ENCODE data around the gene PDE1A. TPM values are rescaled to one million over a fixed set of nuclear protein-coding genes. Genes with fewer than 3 reads are reported as not detected.

The PDE1A gene
- total RNA-seq, 1 donor = 42.0 TPM

DNA sequence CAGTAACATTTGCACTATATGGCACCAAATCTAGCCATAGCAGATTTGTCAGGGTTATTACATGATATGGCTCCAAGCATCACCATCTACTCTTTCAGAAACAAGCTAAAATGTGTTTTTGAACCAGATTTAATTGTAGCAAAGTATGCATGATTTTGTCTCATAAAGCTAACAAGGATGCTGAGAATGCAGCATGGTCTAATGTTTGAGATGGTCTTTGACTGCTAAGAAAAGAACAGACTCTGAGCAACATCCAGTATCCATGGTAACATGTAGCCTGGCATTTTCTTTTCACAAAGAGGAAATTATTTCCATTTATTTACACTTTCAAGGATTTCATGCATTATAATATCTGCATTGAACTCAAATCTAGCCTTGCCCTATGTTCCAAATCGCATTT lies 206.5 kb downstream of the PDE1A start:
- no peaks in the 10 kb centered on the region for H3K9me3 ChIP-seq (ENCODE audit: low read depth, low read length)
- no peak for DNase-seq (ENCODE audit: insufficient read length, low spot score, missing footprints)
- no peaks in the 10 kb centered on the region for H3K27me3 ChIP-seq (ENCODE audit: insufficient read depth, low read length)
- no peak overlapping the region for H3K4me3 ChIP-seq (ENCODE audit: insufficient read depth, low read length)
- no peaks in the 10 kb centered on the region for H4K20me1 ChIP-seq (ENCODE audit: insufficient read depth, low read length)
- no peaks in the 10 kb centered on the region for H3K79me2 ChIP-seq (ENCODE audit: insufficient read depth, low read length)
- no peaks in the 10 kb centered on the region for H3K36me3 ChIP-seq (ENCODE audit: insufficient read depth, low read length)
- H2AFZ ChIP-seq (ENCODE audit: low read length) = no peak overlapping the region
- H3K27ac ChIP-seq (ENCODE audit: low read depth, low read length) = no peak overlapping the region
- TF ChIP-seq, protein P1, sequence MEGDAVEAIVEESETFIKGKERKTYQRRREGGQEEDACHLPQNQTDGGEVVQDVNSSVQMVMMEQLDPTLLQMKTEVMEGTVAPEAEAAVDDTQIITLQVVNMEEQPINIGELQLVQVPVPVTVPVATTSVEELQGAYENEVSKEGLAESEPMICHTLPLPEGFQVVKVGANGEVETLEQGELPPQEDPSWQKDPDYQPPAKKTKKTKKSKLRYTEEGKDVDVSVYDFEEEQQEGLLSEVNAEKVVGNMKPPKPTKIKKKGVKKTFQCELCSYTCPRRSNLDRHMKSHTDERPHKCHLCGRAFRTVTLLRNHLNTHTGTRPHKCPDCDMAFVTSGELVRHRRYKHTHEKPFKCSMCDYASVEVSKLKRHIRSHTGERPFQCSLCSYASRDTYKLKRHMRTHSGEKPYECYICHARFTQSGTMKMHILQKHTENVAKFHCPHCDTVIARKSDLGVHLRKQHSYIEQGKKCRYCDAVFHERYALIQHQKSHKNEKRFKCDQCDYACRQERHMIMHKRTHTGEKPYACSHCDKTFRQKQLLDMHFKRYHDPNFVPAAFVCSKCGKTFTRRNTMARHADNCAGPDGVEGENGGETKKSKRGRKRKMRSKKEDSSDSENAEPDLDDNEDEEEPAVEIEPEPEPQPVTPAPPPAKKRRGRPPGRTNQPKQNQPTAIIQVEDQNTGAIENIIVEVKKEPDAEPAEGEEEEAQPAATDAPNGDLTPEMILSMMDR (IDR thresholded peaks at IDR 0.05; ENCODE audit: extremely low read depth, low read depth, low read length) = no peak
- no peak overlapping the region for H3K4me2 ChIP-seq (ENCODE audit: insufficient read depth, low read length)
- no peaks in the 10 kb centered on the region for H3K4me1 ChIP-seq (ENCODE audit: insufficient read depth, low read length)

DNA sequence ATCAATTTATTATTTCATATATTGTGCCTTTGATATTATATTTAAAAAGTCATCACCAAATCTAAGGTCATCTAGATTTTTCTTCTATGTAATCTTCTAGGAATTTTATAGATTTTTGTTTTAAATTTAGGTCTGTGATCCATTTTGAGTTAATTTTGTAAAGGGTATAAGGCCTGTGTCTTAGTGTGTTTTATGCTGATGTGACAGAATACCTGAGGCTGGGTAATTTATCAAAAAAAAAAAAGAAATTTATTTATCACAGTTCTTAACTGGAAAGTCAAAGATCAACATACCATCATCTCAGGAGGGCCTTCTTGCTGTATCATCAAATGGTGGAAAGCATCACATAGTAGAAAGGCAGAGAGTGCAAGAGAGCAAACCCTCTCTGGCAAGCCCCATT lies 216.2 kb downstream of the PDE1A start:
- Histone ChIP-seq H2AFZ (ENCODE audit: low read length) (no peak overlapping the region), H3K36me3 (ENCODE audit: insufficient read depth, low read length) (no peaks in the 10 kb centered on the region), H4K20me1 (ENCODE audit: insufficient read depth, low read length) (no peaks in the 10 kb centered on the region), H3K4me1 (ENCODE audit: insufficient read depth, low read length) (no peaks in the 10 kb centered on the region), H3K4me3 (ENCODE audit: insufficient read depth, low read length) (no peak overlapping the region), H3K27me3 (ENCODE audit: insufficient read depth, low read length) (no peaks in the 10 kb centered on the region), H3K27ac (ENCODE audit: low read depth, low read length) (no peak overlapping the region), H3K9me3 (ENCODE audit: low read depth, low read length) (no peaks in the 10 kb centered on the region), H3K4me2 (ENCODE audit: insufficient read depth, low read length) (no peak overlapping the region), H3K79me2 (ENCODE audit: insufficient read depth, low read length) (no peaks in the 10 kb centered on the region)
- no peak for DNase-seq (ENCODE audit: insufficient read length, low spot score, missing footprints)
- TF ChIP-seq, protein P1 (IDR thresholded peaks at IDR 0.05; ENCODE audit: extremely low read depth, low read depth, low read length) = no peak

DNA sequence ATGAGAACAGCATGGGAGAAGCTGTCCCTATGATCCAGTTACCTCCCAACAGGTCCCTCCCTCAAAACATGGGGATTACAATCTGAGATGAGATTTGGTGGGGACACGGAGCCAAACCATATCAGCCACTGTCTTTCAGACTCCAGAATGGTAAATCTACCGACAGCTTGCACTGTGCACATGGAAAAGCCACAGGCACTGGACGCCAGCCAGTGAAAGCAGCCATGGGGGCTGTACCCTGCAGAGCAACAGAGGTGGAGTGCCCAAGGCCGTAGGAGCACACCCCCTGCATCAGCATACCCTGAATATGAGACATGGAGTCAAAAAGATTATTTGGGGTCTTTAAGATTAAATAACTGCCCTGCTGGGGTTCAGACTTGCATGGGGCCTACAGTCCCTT lies 218.4 kb downstream of the PDE1A start:
- no peaks in the 10 kb centered on the region for H4K20me1 ChIP-seq (ENCODE audit: insufficient read depth, low read length)
- H2AFZ ChIP-seq (ENCODE audit: low read length) = no peak overlapping the region
- H3K27me3 ChIP-seq (ENCODE audit: insufficient read depth, low read length) = no peaks in the 10 kb centered on the region
- no peaks in the 10 kb centered on the region for H3K36me3 ChIP-seq (ENCODE audit: insufficient read depth, low read length)
- H3K79me2 ChIP-seq (ENCODE audit: insufficient read depth, low read length) = no peaks in the 10 kb centered on the region
- H3K9me3 ChIP-seq (ENCODE audit: low read depth, low read length) = no peaks in the 10 kb centered on the region
- TF ChIP-seq, protein P1 (IDR thresholded peaks at IDR 0.05; ENCODE audit: extremely low read depth, low read depth, low read length) = no peak
- no peak for DNase-seq (ENCODE audit: insufficient read length, low spot score, missing footprints)
- H3K4me1 ChIP-seq (ENCODE audit: insufficient read depth, low read length) = no peaks in the 10 kb centered on the region
- H3K4me2 ChIP-seq (ENCODE audit: insufficient read depth, low read length) = no peak overlapping the region
- H3K4me3 ChIP-seq (ENCODE audit: insufficient read depth, low read length) = no peak overlapping the region
- H3K27ac ChIP-seq (ENCODE audit: low read depth, low read length) = no peak overlapping the region

DNA sequence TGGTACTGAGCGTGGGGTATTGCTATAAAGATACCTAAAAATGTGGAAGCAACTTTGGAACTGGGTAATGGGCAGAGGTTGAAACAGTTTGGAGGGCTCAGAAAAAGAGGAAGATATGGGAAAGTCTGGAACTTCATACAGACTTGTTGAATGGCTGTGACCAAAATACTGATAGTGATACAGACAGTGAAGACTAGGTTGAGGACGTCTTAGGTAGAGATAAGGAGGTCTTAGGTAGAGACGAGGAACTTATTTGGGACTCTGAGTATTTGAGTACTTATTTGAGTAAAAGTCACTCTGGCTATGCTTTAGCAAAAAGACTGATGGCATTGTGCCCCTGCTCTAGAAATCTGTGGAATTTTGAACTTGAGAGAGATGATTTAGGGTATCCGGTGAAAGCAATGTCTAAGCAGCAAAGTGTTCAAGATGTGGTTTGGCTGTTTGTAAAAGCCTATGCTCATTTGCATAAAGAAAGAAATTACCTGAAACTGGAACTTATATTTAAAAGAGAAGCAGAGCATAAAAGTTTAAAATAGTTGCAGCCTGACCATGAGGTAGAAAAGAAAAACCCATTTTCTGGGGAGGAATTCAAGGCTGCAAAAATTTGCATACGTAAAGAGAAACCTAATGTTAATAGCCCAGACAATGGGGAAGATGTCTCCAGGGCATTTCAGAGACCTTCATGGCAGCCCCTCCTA lies 219.6 kb downstream of the PDE1A start:
- no peaks in the 10 kb centered on the region for H3K9me3 ChIP-seq (ENCODE audit: low read depth, low read length)
- H3K4me3 ChIP-seq (ENCODE audit: insufficient read depth, low read length) = no peak overlapping the region
- no peaks in the 10 kb centered on the region for H3K36me3 ChIP-seq (ENCODE audit: insufficient read depth, low read length)
- no peaks in the 10 kb centered on the region for H3K27me3 ChIP-seq (ENCODE audit: insufficient read depth, low read length)
- H4K20me1 ChIP-seq (ENCODE audit: insufficient read depth, low read length) = no peaks in the 10 kb centered on the region
- H3K4me1 ChIP-seq (ENCODE audit: insufficient read depth, low read length) = no peaks in the 10 kb centered on the region
- no peak overlapping the region for H3K27ac ChIP-seq (ENCODE audit: low read depth, low read length)
- no peaks in the 10 kb centered on the region for H3K79me2 ChIP-seq (ENCODE audit: insufficient read depth, low read length)
- no peak overlapping the region for H3K4me2 ChIP-seq (ENCODE audit: insufficient read depth, low read length)
- H2AFZ ChIP-seq (ENCODE audit: low read length) = no peak overlapping the region
- TF ChIP-seq, protein P1 (IDR thresholded peaks at IDR 0.05; ENCODE audit: extremely low read depth, low read depth, low read length) = no peak
- DNase-seq (ENCODE audit: insufficient read length, low spot score, missing footprints) = no peak

All from osteoblast (primary cell).